Sigmoid colon (tissue), 3 donors: ENCODE results near the gene ATXN7L3.
"Not testable (repeated sequence)": the region's sequence is repeated elsewhere in the genome, so short reads cannot be mapped to it uniquely, and the experiment has no call there.

ENCODE experiments used
- CTCF ChIP-seq, 4 experiments: fragments of 450-650 bp in 3 of 4; fragments of 200-600 bp in 1 of 4; IDR thresholded peaks; one replicate each; pipeline ENCODE4 v1.5.1; 2016 to 2019; ENCODE audit warnings: antibody characterized with exemption in 4 of 4, mild to moderate bottlenecking in 3 of 4, moderate library complexity in 2 of 4
- POLR2A ChIP-seq, 2 donors: fragments of 450-650 bp; IDR thresholded peaks; one replicate each; pipeline ENCODE4 v1.6.1; 2016; ENCODE audit warnings: antibody characterized with exemption in 2 of 2, mild to moderate bottlenecking in 2 of 2, moderate library complexity in 2 of 2

- TF ChIP-seq CTCF, POLR2A (IDR thresholded peaks at IDR 0.05): not testable (repeated sequence)
These were observed 38.2 kb upstream of the ATXN7L3 start for GRCh38 chr17:44237886-44238285.
